Esophagus mucosa (tissue), 1 donor: ENCODE results near the gene ECT2L. TPM values are rescaled to one million over a fixed set of nuclear protein-coding genes. Genes with fewer than 3 reads are reported as not detected.

Experiments used
- ATAC-seq: fragments of 200-7000 bp; cut with Tn5 transposase; one replicate; pipeline ENCODE4 v1.9.1; 2020
- total RNA-seq: library from RNA; stranded (reverse); gene quantifications from one replicate; pipeline ENCODE4 v1.2.4, GENCODE V29; 2023
- donor health status: DM: yes; HTN: yes; CAD: no.

ECT2L gene
- total RNA-seq, 1 donor from 2014 or later, result not detected

GRCh38 chr6:138945354-138945753 is 149.5 kb downstream of the ECT2L start:
- ATAC-seq, result no peak

DNA sequence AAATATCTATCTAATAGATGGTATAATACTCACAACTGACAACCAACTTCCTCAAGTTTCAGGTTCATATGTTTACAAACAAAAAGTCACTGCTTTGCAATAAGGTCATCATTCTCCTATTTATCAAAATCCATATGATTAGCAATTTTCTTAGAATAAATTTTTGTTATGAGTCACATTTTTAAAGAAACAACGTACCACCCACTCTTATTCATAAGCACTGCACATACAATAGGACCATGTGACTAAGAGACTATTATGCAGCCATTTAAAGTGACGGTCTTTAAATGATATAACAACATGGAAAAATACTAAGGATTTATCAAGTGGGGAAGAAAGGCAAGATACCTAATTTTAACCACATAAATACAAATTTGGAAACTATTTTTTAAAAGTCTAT is 152.1 kb downstream of the ECT2L start:
- ATAC-seq, result no peak

GRCh38 chr6:138948546-138949179 is 152.8 kb downstream of the ECT2L start:
- peak; percentile 17 for ATAC-seq

- no peak for ATAC-seq
Observed at GRCh38 chr6:138953451-138953850, 157.6 kb downstream of the ECT2L start.

Other genes with a start within 250 kb of the ECT2L start
- gene CCDC28A, start 22.3 kb upstream of the ECT2L start, total RNA-seq, result 10.1 TPM
- 42.2 TPM for gene REPS1, start 192.2 kb downstream of the ECT2L start, total RNA-seq
- gene ABRACL, start 232.7 kb downstream of the ECT2L start, total RNA-seq, result 36.4 TPM